AG09309 (cell line): Measurements from ENCODE around the gene PTPN14.
"Not testable (repeated sequence)": the region's sequence is repeated elsewhere in the genome, so short reads cannot be mapped to it uniquely, and the experiment has no call there.

Experiments
- DNase-seq: peaks from one replicate; pipeline ENCODE4 v3.0.0-alpha.2; 2010; ENCODE audit warnings: low read depth
- H3K4me3 ChIP-seq: 2 replicates; pipeline ENCODE4 v1.5.1; 2011; ENCODE audit warnings: mild to moderate bottlenecking, low read depth, low read length, moderate library complexity; ENCODE audit not compliant: control insufficient read depth
- CTCF ChIP-seq: IDR thresholded peaks from 2 replicates; pipeline ENCODE4 v1.5.1; 2011; ENCODE audit warnings: mild to moderate bottlenecking, low read depth, low read length, inconsistent platforms; ENCODE audit not compliant: insufficient read depth, control insufficient read depth; ENCODE audit errors: missing control alignments

PTPN14 gene

GRCh38 chr1:214525535-214526019, 25.8 kb downstream of the PTPN14 start:
- no peak for DNase-seq
- no peak overlapping the region for H3K4me3 ChIP-seq
- TF ChIP-seq CTCF: no peak

- DNase-seq: no peak
- no peak overlapping the region for H3K4me3 ChIP-seq
- no peak for TF ChIP-seq CTCF
These were observed 26.6 kb downstream of the PTPN14 start for GRCh38 chr1:214524824-214525223.

- no peak overlapping the region for H3K4me3 ChIP-seq
- TF ChIP-seq CTCF: no peak
- DNase-seq: no peak
These were observed 28.1 kb downstream of the PTPN14 start for GRCh38 chr1:214523124-214523824.

GRCh38 chr1:214521458-214521857, 29.9 kb downstream of the PTPN14 start:
- not testable (repeated sequence) for DNase-seq, H3K4me3 ChIP-seq

- no peak for TF ChIP-seq CTCF
- no peak for DNase-seq
These were observed 30.7 kb downstream of the PTPN14 start for GRCh38 chr1:214520544-214521165.

GRCh38 chr1:214518361-214518760, 33.0 kb downstream of the PTPN14 start:
- H3K4me3 ChIP-seq: no peak overlapping the region
- DNase-seq: no peak
- TF ChIP-seq CTCF: no peak

More at GRCh38 chr1:214520544-214521165, 30.7 kb downstream of the PTPN14 start:
- H3K4me3 ChIP-seq: no peak overlapping the region

- H3K4me3 ChIP-seq: no peak overlapping the region
- TF ChIP-seq CTCF: no peak
- DNase-seq: no peak
These were observed 34.7 kb downstream of the PTPN14 start for GRCh38 chr1:214516434-214517326.
